HepG2 (cell line): ENCODE data around the gene B3GALT6. TPM values are rescaled to one million over a fixed set of nuclear protein-coding genes. Genes with fewer than 3 reads are reported as not detected.

Experiments
- DRAP1 ChIP-seq: IDR thresholded peaks from 2 replicates; pipeline ENCODE4 v1.6.1; 2016; ENCODE audit warnings: missing genetic modification reagents, missing compliant biosample characterization
- FOXO1 ChIP-seq: sonication (generic); formaldehyde crosslinking; IDR thresholded peaks from 2 replicates; pipeline ENCODE4 v1.4.0; 2020; ENCODE audit warnings: missing genetic modification reagents
- HNF1B ChIP-seq: sonication (generic); formaldehyde crosslinking; IDR thresholded peaks from 2 replicates; pipeline ENCODE4 v1.5.1; 2020; ENCODE audit warnings: mild to moderate bottlenecking, moderate library complexity, missing genetic modification reagents
- KAT8 ChIP-seq: IDR thresholded peaks from 2 replicates; pipeline ENCODE4 v1.6.1; 2016; ENCODE audit warnings: missing genetic modification reagents, missing compliant biosample characterization
- MNT ChIP-seq: fragments of 450-650 bp; IDR thresholded peaks from 2 replicates; pipeline ENCODE4 v1.6.1; 2016
- NFATC3 ChIP-seq: sonication (generic); formaldehyde crosslinking; IDR thresholded peaks from 2 replicates; pipeline ENCODE4 v1.5.1; 2020; ENCODE audit warnings: mild to moderate bottlenecking, missing genetic modification reagents
- PAF1 ChIP-seq: IDR thresholded peaks from 2 replicates; pipeline ENCODE4 v1.6.1; 2016; ENCODE audit warnings: missing genetic modification reagents, missing compliant biosample characterization
- PHF20 ChIP-seq: sonication (generic); formaldehyde crosslinking; IDR thresholded peaks from 2 replicates; pipeline ENCODE4 v1.5.0; 2020; ENCODE audit warnings: mild to moderate bottlenecking, missing genetic modification reagents
- TMF1 ChIP-seq: sonication (generic); formaldehyde crosslinking; IDR thresholded peaks from 2 replicates; pipeline ENCODE4 v1.8.1; 2022; ENCODE audit warnings: low read depth, missing genetic modification reagents
- U2AF2 ChIP-seq: fragments of 200-400 bp; formaldehyde crosslinking; IDR thresholded peaks from 2 replicates; pipeline ENCODE4 v1.6.1; 2017; ENCODE audit warnings: low read depth, mild to moderate bottlenecking, low read length
- ZBTB20 ChIP-seq: sonication (generic); formaldehyde crosslinking; IDR thresholded peaks from 2 replicates; pipeline ENCODE4 v1.8.1; 2023; ENCODE audit warnings: missing genetic modification reagents, low read depth, mild to moderate bottlenecking, borderline replicate concordance
- ZNF331 ChIP-seq: sonication (generic); formaldehyde crosslinking; IDR thresholded peaks from 2 replicates; pipeline ENCODE4 v1.4.0; 2020; ENCODE audit warnings: missing genetic modification reagents
- ZNF563 ChIP-seq: sonication (generic); formaldehyde crosslinking; IDR thresholded peaks from 2 replicates; pipeline ENCODE4 v1.8.0; 2022; ENCODE audit warnings: mild to moderate bottlenecking, moderate library complexity, missing genetic modification reagents
- ZNF605 ChIP-seq: sonication (generic); formaldehyde crosslinking; IDR thresholded peaks from 2 replicates; pipeline ENCODE4 v1.8.0; 2022; ENCODE audit warnings: mild to moderate bottlenecking, missing genetic modification reagents
- polyA plus RNA-seq, 8 experiments: library from polyadenylated mRNA; depleted of rRNA in 3 of 8; stranded (reverse) in 7 of 8; unstranded in 1 of 8; fragments of >200 nt; fragmentation: Illumina TruSeq in 4 of 8; extraction: Trizol in 4 of 8; gene quantifications; 2 replicates each; pipeline versions ENCODE4 v1.2.1 to v1.2.3, GENCODE V29; 2011 to 2016; ENCODE audit warnings: low read depth in 4 of 8, missing spikeins in 1 of 8, mixed read lengths in 1 of 8; ENCODE audit not compliant: insufficient read depth in 1 of 8
- total RNA-seq, 5 experiments: library from RNA; depleted of rRNA; stranded (reverse); fragments of >200 nt; fragmentation: Illumina TruSeq; extraction: Trizol; gene quantifications; 2 replicates each; pipeline ENCODE4 v1.2.3, GENCODE V29; 2016; ENCODE audit warnings: low read depth in 1 of 5

The B3GALT6 gene
- total and polyA plus RNA-seq, 2 of the 13 experiments (the other 11 are each of a cell fraction or from before 2014, with no cell fraction given) = 3.9 to 14.2 TPM

GRCh38 chr1:1240822-1241587 is 9.0 kb downstream of the B3GALT6 start (continued):
- TF ChIP-seq KAT8 (CRISPR knock-in tag) (0 out of 2 replicates have a peak, but pooled peaks have one; percentile 27), ZNF563 (CRISPR knock-in tag) (peak; percentile 54; the same call in 1 of the 2 replicates), ZNF331 (CRISPR knock-in tag) (0 out of 2 replicates have a peak, but pooled peaks have one; percentile 12), TMF1 (0 out of 2 replicates have a peak, but pooled peaks have one; percentile 18), ZNF605 (0 out of 2 replicates have a peak, but pooled peaks have one; percentile 39), FOXO1 (CRISPR knock-in tag) (peak; percentile 20; the same call in 1 of the 2 replicates), MNT (no peak), HNF1B (CRISPR knock-in tag) (peak; percentile 48; the same call in 1 of the 2 replicates), PAF1 (no peak), PHF20 (CRISPR knock-in tag) (0 out of 2 replicates have a peak, but pooled peaks have one; percentile 26), NFATC3 (CRISPR knock-in tag) (no peak), ZBTB20 (CRISPR knock-in tag) (no peak), DRAP1 (CRISPR knock-in tag) (peak; percentile 91), U2AF2 (no peak)
- TF ChIP-seq, all 625 proteins: peak for 52
